ENCODE results near the gene TRPM2. TPM values are rescaled to one million over a fixed set of nuclear protein-coding genes. Genes with fewer than 3 reads are reported as not detected.
A peak's percentile ranks its signal among the peaks of the same experiment; 100 is the strongest.

The TRPM2 gene
- total RNA-seq, 1 donor, result 0.36 TPM

DNA sequence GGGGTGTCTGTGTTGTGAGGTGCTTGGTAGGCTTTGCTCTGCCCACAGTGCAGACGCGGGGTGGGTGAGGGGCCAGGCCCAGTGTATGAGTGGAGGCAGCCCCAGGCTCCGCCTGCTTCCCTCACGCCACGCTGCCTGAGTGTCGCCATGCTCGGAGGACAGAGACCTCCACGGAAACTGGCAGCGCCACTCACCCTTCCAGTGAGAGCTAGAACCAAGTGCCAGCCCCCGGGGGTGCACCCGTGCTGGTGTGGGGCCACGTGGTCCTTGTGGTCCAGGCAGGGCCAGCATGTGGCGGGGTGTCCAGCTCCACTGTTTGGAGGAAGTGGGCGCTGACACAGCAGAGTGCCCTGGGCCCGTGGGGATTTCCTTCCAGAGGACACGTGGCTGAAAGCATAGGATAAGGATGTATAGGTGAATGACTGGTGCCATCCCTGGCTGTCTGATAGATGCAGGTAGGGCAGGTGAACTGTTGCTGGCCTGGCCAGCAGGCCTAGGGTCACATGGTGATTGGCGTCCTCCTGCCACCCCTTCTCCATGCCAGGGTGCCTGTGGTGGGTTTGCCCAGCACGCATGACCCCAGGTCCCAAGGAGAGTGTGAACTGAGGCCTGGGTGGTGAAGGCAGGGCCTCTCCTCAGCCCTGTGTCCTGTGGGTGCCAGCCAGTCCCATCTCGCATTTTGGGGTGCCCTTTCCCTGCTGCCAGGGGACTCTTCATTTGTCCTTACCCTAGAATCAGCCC lies 105.7 kb downstream of the TRPM2 start:
- H3K27me3 ChIP-seq (ENCODE audit: insufficient read depth, low read length), result no peaks in the 10 kb centered on the region
- TF ChIP-seq, protein P1, sequence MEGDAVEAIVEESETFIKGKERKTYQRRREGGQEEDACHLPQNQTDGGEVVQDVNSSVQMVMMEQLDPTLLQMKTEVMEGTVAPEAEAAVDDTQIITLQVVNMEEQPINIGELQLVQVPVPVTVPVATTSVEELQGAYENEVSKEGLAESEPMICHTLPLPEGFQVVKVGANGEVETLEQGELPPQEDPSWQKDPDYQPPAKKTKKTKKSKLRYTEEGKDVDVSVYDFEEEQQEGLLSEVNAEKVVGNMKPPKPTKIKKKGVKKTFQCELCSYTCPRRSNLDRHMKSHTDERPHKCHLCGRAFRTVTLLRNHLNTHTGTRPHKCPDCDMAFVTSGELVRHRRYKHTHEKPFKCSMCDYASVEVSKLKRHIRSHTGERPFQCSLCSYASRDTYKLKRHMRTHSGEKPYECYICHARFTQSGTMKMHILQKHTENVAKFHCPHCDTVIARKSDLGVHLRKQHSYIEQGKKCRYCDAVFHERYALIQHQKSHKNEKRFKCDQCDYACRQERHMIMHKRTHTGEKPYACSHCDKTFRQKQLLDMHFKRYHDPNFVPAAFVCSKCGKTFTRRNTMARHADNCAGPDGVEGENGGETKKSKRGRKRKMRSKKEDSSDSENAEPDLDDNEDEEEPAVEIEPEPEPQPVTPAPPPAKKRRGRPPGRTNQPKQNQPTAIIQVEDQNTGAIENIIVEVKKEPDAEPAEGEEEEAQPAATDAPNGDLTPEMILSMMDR (IDR thresholded peaks at IDR 0.05; ENCODE audit: extremely low read depth, low read depth, low read length), result no peak
- DNase-seq (ENCODE audit: insufficient read length, low spot score, missing footprints), result peak; percentile 79
- H3K4me1 ChIP-seq (ENCODE audit: insufficient read depth, low read length), result no peaks in the 10 kb centered on the region
- H2AFZ ChIP-seq (ENCODE audit: low read length), result no peak overlapping the region
- H3K4me3 ChIP-seq (ENCODE audit: insufficient read depth, low read length), result no peak overlapping the region
- H3K36me3 ChIP-seq (ENCODE audit: insufficient read depth, low read length), result no peaks in the 10 kb centered on the region
- no peaks in the 10 kb centered on the region for H4K20me1 ChIP-seq (ENCODE audit: insufficient read depth, low read length)
- no peak overlapping the region for H3K27ac ChIP-seq (ENCODE audit: low read depth, low read length)
- no peak overlapping the region for H3K4me2 ChIP-seq (ENCODE audit: insufficient read depth, low read length)
- no peaks in the 10 kb centered on the region for H3K79me2 ChIP-seq (ENCODE audit: insufficient read depth, low read length)
- no peaks in the 10 kb centered on the region for H3K9me3 ChIP-seq (ENCODE audit: low read depth, low read length)

DNA sequence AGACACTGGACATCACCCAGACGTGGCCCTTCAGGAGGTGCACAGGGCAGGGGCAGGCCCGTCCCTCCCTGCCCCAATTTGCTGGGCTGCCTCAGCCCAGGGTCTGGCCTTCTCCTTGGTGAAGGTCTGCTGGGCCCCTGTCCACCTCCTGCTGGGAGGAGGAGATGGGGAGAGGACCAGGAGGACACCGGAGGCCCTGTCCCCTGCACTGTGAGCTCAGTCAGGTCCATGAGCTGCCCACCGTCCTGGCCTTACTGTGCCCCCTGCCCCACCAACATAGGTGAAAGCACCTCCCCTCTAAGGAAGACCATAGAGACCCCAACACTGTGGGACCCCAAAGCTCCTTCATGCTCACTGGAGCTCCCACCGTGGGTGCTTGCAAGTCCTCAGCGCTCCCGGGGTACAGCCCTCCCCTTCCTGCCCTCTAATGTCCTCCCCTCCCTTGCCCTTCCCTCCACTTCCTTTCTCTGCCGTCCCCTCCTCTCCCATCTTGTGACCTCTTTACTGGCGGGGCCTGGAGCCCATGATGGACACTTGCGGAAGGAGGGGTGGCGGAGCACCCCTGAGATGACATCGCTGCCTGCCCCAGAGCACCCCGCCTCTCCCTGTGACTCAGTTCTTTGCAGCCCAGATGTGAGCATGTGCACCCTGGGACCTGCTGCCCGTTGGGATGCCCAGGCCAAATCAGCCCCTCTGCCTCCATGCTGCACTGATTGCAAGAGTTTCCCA lies 106.5 kb downstream of the TRPM2 start:
- TF ChIP-seq, protein P1 (IDR thresholded peaks at IDR 0.05; ENCODE audit: extremely low read depth, low read depth, low read length), result no peak
- Histone ChIP-seq H3K36me3 (ENCODE audit: insufficient read depth, low read length) (no peaks in the 10 kb centered on the region), H3K4me1 (ENCODE audit: insufficient read depth, low read length) (no peaks in the 10 kb centered on the region), H2AFZ (ENCODE audit: low read length) (no peak overlapping the region), H3K9me3 (ENCODE audit: low read depth, low read length) (no peaks in the 10 kb centered on the region), H4K20me1 (ENCODE audit: insufficient read depth, low read length) (no peaks in the 10 kb centered on the region), H3K4me3 (ENCODE audit: insufficient read depth, low read length) (no peak overlapping the region), H3K27ac (ENCODE audit: low read depth, low read length) (no peak overlapping the region), H3K79me2 (ENCODE audit: insufficient read depth, low read length) (no peaks in the 10 kb centered on the region), H3K27me3 (ENCODE audit: insufficient read depth, low read length) (no peaks in the 10 kb centered on the region), H3K4me2 (ENCODE audit: insufficient read depth, low read length) (no peak overlapping the region)
- peak; percentile 65 for DNase-seq (ENCODE audit: insufficient read length, low spot score, missing footprints)

DNA sequence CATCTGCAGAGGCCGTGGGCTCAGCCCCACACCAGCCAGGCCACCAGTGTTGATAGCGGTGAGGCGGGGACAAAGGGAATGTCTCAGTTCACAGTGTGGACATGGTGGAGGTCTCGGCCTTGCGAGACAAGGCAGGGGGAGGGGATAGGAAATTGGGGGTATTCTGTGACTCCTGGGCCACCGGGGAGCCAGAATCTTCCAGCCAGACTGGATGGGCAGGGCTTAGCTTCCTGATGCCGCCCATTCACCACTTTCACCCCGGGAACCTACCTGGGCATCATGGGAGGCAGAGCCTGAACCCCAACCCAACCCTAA lies 107.0 kb downstream of the TRPM2 start:
- Histone ChIP-seq H3K27ac (ENCODE audit: low read depth, low read length) (no peak overlapping the region), H3K27me3 (ENCODE audit: insufficient read depth, low read length) (no peaks in the 10 kb centered on the region), H3K4me2 (ENCODE audit: insufficient read depth, low read length) (no peak overlapping the region), H3K79me2 (ENCODE audit: insufficient read depth, low read length) (no peaks in the 10 kb centered on the region), H2AFZ (ENCODE audit: low read length) (no peak overlapping the region), H3K9me3 (ENCODE audit: low read depth, low read length) (no peaks in the 10 kb centered on the region), H3K4me3 (ENCODE audit: insufficient read depth, low read length) (no peak overlapping the region), H3K4me1 (ENCODE audit: insufficient read depth, low read length) (no peaks in the 10 kb centered on the region), H3K36me3 (ENCODE audit: insufficient read depth, low read length) (no peaks in the 10 kb centered on the region), H4K20me1 (ENCODE audit: insufficient read depth, low read length) (no peaks in the 10 kb centered on the region)
- TF ChIP-seq, protein P1 (IDR thresholded peaks at IDR 0.05; ENCODE audit: extremely low read depth, low read depth, low read length), result no peak
- peak; percentile 77 for DNase-seq (ENCODE audit: insufficient read length, low spot score, missing footprints)

DNA sequence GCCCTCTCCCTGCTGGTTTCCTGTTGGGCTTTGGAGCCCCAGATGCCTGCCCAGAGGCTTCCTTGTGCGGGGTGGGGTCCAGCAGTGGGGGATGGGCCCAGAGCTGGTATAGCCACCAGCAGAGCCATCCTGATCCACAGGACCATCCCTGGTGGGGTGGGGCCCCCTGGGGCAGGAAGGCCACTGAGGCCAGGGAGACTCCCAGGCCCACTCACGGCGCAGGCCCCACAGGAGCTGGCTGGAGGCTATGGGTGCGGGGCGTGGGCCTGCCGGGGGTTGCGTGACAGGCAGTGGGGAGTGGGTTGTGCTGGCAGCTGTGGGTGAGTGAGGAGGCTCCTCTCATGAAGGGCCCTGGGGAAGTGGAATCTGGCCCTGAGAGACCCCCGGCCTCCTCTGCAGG lies 107.6 kb downstream of the TRPM2 start:
- no peaks in the 10 kb centered on the region for H3K4me1 ChIP-seq (ENCODE audit: insufficient read depth, low read length)
- no peak overlapping the region for H3K4me3 ChIP-seq (ENCODE audit: insufficient read depth, low read length)
- H3K36me3 ChIP-seq (ENCODE audit: insufficient read depth, low read length), result no peaks in the 10 kb centered on the region
- no peak overlapping the region for H3K4me2 ChIP-seq (ENCODE audit: insufficient read depth, low read length)
- H3K27me3 ChIP-seq (ENCODE audit: insufficient read depth, low read length), result no peaks in the 10 kb centered on the region
- H4K20me1 ChIP-seq (ENCODE audit: insufficient read depth, low read length), result no peaks in the 10 kb centered on the region
- H3K9me3 ChIP-seq (ENCODE audit: low read depth, low read length), result no peaks in the 10 kb centered on the region
- H3K79me2 ChIP-seq (ENCODE audit: insufficient read depth, low read length), result no peaks in the 10 kb centered on the region
- TF ChIP-seq, protein P1 (IDR thresholded peaks at IDR 0.05; ENCODE audit: extremely low read depth, low read depth, low read length), result no peak
- no peak overlapping the region for H3K27ac ChIP-seq (ENCODE audit: low read depth, low read length)
- H2AFZ ChIP-seq (ENCODE audit: low read length), result no peak overlapping the region
- peak; percentile 80 for DNase-seq (ENCODE audit: insufficient read length, low spot score, missing footprints)

Data from osteoblast (primary cell).